Measurements from ENCODE around the gene CARD6. TPM values are rescaled to one million over a fixed set of nuclear protein-coding genes. Genes with fewer than 3 reads are reported as not detected.
A peak's percentile ranks its signal among the peaks of the same experiment; 100 is the strongest.

The CARD6 gene
- total and polyA plus RNA-seq, 2 of the 8 experiments (the other 6 are each of a cell fraction or from before 2014, with no cell fraction given), result 0.41 to 0.50 TPM

DNA sequence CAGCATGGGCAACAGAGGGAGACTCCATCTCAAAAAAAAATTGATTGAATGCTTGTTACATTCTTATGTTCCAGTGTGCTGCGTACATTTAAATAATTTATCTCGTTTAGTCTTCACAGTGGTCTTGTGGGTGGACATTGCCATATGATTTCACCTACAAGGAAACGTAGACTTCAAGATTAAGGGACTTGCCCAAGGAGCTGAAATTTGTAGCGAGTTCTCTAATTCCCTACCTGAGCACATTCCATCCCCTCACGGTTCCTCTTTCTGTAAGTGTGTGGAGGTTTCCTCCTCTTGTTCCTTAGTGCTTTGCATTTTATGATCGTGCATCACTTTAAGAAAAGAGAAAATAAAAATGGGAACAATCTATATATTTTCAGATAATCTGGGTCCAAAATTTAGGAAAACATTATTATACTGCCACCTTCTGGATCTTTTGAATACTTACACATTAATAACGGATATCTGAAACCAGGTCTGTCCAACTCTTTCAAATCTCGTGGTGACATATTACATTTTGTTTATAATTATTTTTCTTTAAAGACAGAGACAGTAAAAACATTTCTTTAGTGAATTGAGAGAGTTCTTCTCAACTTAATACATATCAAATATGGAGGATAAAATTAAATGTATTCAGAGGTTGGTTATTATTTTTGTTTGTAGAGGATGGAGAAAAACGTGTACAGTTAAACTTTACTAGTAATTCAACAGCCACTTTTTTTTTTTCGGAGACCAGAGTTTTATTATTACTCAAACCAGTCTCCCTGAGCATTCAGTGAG lies 38.2 kb downstream of the CARD6 start:
- no peaks in the 10 kb centered on the region for H4K20me1 ChIP-seq (replicated peaks in 1 of 2; ENCODE audit: control insufficient read depth in 1 of 2, insufficient read depth in 2 of 2, low read length in 2 of 2)
- no peak overlapping the region for H3K4ac ChIP-seq (replicated peaks; ENCODE audit: insufficient read length, low read depth, low read length)
- no peaks in the 10 kb centered on the region for H3K36me3 ChIP-seq (ENCODE audit: control insufficient read depth in 2 of 4, insufficient read depth in 4 of 4, low read length in 3 of 4)
- no peak overlapping the region for H2BK15ac ChIP-seq (ENCODE audit: low read length)
- H3K18ac ChIP-seq (ENCODE audit: extremely low read depth, low read length), result no peak overlapping the region
- H3K4me1 ChIP-seq (replicated peaks in 1 of 4; ENCODE audit: control insufficient read depth in 3 of 4, insufficient read depth in 4 of 4, low read length in 3 of 4), result no peaks in the 10 kb centered on the region
- H3K27me3 ChIP-seq (replicated peaks in 1 of 4; ENCODE audit: control insufficient read depth in 3 of 4, extremely low read depth in 1 of 4, insufficient read depth in 3 of 4, low read length in 3 of 4), result no peaks in the 10 kb centered on the region
- H3K23me2 ChIP-seq (ENCODE audit: low read depth, low read length), result no peaks in the 10 kb centered on the region
- no peak for FAIRE-seq
- H3K56ac ChIP-seq (replicated peaks; ENCODE audit: insufficient read length, low read depth, low read length), result no peak overlapping the region
- no peaks in the 10 kb centered on the region for H3K79me2 ChIP-seq (ENCODE audit: control insufficient read depth in 1 of 2, insufficient read depth in 2 of 2, low read length in 2 of 2)
- no peak overlapping the region for H2BK20ac ChIP-seq (ENCODE audit: low read length)
- no peak overlapping the region for H3K4me2 ChIP-seq (ENCODE audit: insufficient read depth in 1 of 2, low read depth in 2 of 2, low read length in 2 of 2)
- no peak overlapping the region for H4K91ac ChIP-seq (replicated peaks; ENCODE audit: insufficient read length, low read length)
- TF ChIP-seq RAD21 (IDR thresholded peaks at IDR 0.05 in 1 of 2, conservative IDR thresholded peaks at IDR 0.05 in 1 of 2; ENCODE audit: low read depth in 2 of 2, low read length in 2 of 2) (peak in 1 of 2 experiments; percentile 48; a peak in 3 of 4 replicates), HDAC6 (IDR thresholded peaks at IDR 0.05; ENCODE audit: low read depth, low read length) (no peak)
- TF ChIP-seq, protein P1, sequence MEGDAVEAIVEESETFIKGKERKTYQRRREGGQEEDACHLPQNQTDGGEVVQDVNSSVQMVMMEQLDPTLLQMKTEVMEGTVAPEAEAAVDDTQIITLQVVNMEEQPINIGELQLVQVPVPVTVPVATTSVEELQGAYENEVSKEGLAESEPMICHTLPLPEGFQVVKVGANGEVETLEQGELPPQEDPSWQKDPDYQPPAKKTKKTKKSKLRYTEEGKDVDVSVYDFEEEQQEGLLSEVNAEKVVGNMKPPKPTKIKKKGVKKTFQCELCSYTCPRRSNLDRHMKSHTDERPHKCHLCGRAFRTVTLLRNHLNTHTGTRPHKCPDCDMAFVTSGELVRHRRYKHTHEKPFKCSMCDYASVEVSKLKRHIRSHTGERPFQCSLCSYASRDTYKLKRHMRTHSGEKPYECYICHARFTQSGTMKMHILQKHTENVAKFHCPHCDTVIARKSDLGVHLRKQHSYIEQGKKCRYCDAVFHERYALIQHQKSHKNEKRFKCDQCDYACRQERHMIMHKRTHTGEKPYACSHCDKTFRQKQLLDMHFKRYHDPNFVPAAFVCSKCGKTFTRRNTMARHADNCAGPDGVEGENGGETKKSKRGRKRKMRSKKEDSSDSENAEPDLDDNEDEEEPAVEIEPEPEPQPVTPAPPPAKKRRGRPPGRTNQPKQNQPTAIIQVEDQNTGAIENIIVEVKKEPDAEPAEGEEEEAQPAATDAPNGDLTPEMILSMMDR (IDR thresholded peaks at IDR 0.05; ENCODE audit: control extremely low read depth in 1 of 3, insufficient read depth in 1 of 3, low read depth in 1 of 3, low read length in 3 of 3), result peak in 2 of 3 experiments; percentile 2 to 16; a peak in 2 of 4 replicates
- no peak overlapping the region for H2BK120ac ChIP-seq (replicated peaks; ENCODE audit: low read depth, low read length)
- 58 to 100% methylated on average over 1 to 10 of the region's 10 CpGs for WGBS, 2 experiments (ENCODE audit: extremely low coverage in 1 of 2, insufficient coverage in 1 of 2, insufficient read length in 1 of 2, insufficient replicate concordance in 2 of 2, low coverage in 1 of 2, low lambda C conversion rate in 2 of 2, missing lambda C conversion rate in 1 of 2)
- no peak overlapping the region for H4K8ac ChIP-seq (ENCODE audit: extremely low read depth, insufficient read depth, low read length)
- H3K9ac ChIP-seq (replicated peaks in 1 of 4; ENCODE audit: extremely low read depth in 1 of 4, low read depth in 3 of 4, low read length in 3 of 4), result no peak overlapping the region
- H2BK5ac ChIP-seq (ENCODE audit: low read depth, low read length), result no peak overlapping the region
- CTCF ChIA-PET (ENCODE audit: partially characterized antibody), result interaction anchor here (0.5 to 1.9 kb wide), 18 partner anchors 8 to 1302 kb away, joined by 3 to 10 read pairs (median 3); partner anchors contain the start of gene CARD6
- H2BK12ac ChIP-seq (ENCODE audit: low read depth, low read length), result no peak overlapping the region
- H3K14ac ChIP-seq (ENCODE audit: insufficient read length), result no peak overlapping the region
- no peak overlapping the region for H3K23ac ChIP-seq (ENCODE audit: insufficient read length)
- no peak overlapping the region for H3K27ac ChIP-seq (ENCODE audit: low read depth, low read length)
- POLR2A ChIA-PET (ENCODE audit: partially characterized antibody), result interaction anchor here (1.0 to 2.0 kb wide), 2 partner anchors 44 to 49 kb away, joined by 4 to 7 read pairs; partner anchors contain the start of gene RPL37
- DNase-seq (ENCODE audit: low read depth in 1 of 2, low spot score in 2 of 2), result no peak
- H3K9me3 ChIP-seq (ENCODE audit: insufficient read depth in 2 of 2, low read depth in 1 of 2, low read length in 1 of 2), result peaks cover 9 to 14% of the 10 kb centered on the region in 2 experiments; a peak in 2 of 4 replicates
- H4K5ac ChIP-seq (ENCODE audit: insufficient read length, low read depth, low read length), result no peak overlapping the region
- H3K4me3 ChIP-seq (ENCODE audit: extremely low read depth in 1 of 4, insufficient read depth in 2 of 4, low read depth in 3 of 4, low read length in 4 of 4), result no peak overlapping the region
- H3K79me1 ChIP-seq (ENCODE audit: low read depth, low read length), result no peaks in the 10 kb centered on the region
- no peak overlapping the region for H2AK5ac ChIP-seq (ENCODE audit: low read depth, low read length)
- peak overlapping the region; percentile 10; the same call in 1 of the 2 replicates for H2AFZ ChIP-seq (ENCODE audit: low read length)

Data from H1 (cell line).